Right lobe of liver (tissue), 4 donors: ENCODE results near the gene SCN4B.

Experiments used
- POLR2A ChIP-seq: fragments of 450-650 bp; IDR thresholded peaks from one replicate; pipeline ENCODE4 v1.6.1; 2017; ENCODE audit warnings: antibody characterized with exemption, mild to moderate bottlenecking
- TF ChIP-seq, protein P1 (sequence below), 4 donors: fragments of 200-600 bp in 3 of 4; fragments of 450-650 bp in 1 of 4; IDR thresholded peaks; one replicate each; pipeline versions ENCODE4 v1.5.1 to v1.8.0; 2016 to 2022; ENCODE audit warnings: antibody characterized with exemption in 4 of 4, mild to moderate bottlenecking in 2 of 4
- donor health status: DM: no; HTN: no; CAD: no.
- donor health status: DM: no; HTN: no; CAD: no.
- donor health status: DM: no; HTN: yes; CAD: no.

- TF ChIP-seq, protein P1, sequence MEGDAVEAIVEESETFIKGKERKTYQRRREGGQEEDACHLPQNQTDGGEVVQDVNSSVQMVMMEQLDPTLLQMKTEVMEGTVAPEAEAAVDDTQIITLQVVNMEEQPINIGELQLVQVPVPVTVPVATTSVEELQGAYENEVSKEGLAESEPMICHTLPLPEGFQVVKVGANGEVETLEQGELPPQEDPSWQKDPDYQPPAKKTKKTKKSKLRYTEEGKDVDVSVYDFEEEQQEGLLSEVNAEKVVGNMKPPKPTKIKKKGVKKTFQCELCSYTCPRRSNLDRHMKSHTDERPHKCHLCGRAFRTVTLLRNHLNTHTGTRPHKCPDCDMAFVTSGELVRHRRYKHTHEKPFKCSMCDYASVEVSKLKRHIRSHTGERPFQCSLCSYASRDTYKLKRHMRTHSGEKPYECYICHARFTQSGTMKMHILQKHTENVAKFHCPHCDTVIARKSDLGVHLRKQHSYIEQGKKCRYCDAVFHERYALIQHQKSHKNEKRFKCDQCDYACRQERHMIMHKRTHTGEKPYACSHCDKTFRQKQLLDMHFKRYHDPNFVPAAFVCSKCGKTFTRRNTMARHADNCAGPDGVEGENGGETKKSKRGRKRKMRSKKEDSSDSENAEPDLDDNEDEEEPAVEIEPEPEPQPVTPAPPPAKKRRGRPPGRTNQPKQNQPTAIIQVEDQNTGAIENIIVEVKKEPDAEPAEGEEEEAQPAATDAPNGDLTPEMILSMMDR (IDR thresholded peaks at IDR 0.05), result no peak
- TF ChIP-seq POLR2A, result no peak
Measured at GRCh38 chr11:118111744-118112035, 40.9 kb downstream of the SCN4B start.
